Limb (tissue), 2 donors: ENCODE measurements around the gene HS6ST3.
"Not testable (repeated sequence)": the region's sequence is repeated elsewhere in the genome, so short reads cannot be mapped to it uniquely, and the experiment has no call there.

ENCODE experiments used
- DNase-seq, 2 donors: peaks; one replicate each; pipeline ENCODE4 v3.0.0-alpha.2; 2016; ENCODE audit errors: extremely low spot score in 2 of 2

The HS6ST3 gene

GRCh38 chr13:96428911-96429310 lies 339.0 kb downstream of the HS6ST3 start:
- DNase-seq: no peak

GRCh38 chr13:96431044-96431581 lies 341.2 kb downstream of the HS6ST3 start:
- DNase-seq: no peak

- no peak for DNase-seq
Observed at GRCh38 chr13:96444676-96445075, 354.8 kb downstream of the HS6ST3 start.

- DNase-seq: no peak
Observed at GRCh38 chr13:96449920-96450319, 360.0 kb downstream of the HS6ST3 start.

- no peak for DNase-seq
Observed at GRCh38 chr13:96450326-96451020, 360.6 kb downstream of the HS6ST3 start.

- no peak for DNase-seq
Observed at GRCh38 chr13:96454466-96454865, 364.6 kb downstream of the HS6ST3 start.

DNA sequence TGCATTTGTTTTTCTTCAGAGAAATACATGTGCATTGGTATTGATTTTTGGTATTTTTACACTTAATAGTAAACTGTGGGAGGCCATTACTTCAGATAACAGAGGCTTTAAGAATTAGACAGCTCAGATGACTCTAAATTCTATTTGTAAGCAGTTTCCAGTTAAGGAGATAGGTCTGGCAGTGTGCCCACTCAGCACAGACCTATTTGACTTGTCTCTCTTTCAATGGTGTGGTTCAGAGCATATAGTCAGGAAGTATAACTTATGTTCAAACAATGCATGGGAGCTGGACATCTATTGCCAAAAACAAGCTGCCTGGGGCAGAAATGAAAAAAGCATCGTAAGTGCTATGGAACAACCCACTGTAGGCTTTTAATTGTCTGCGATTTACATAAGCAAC lies 370.7 kb downstream of the HS6ST3 start:
- DNase-seq: no peak

- no peak for DNase-seq
Observed at GRCh38 chr13:96473526-96474180, 383.7 kb downstream of the HS6ST3 start.

DNA sequence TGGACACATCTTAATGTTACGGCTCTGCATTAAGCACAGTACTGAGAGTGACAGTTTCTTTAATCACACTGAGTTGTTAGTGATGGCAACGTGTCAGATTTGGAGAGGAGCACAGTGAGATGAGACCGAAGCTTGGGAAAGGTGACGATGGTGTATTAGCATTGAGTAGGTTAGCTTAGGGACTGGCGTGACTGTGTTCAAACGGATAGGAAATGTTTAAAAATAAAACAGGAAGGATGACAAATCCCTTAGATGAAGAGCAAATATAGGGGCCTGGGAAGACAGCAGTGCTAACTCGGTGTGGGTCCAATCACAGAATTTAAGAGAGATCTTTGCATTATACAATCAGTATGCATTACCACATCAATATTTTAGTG lies 384.3 kb downstream of the HS6ST3 start:
- DNase-seq: no peak

DNA sequence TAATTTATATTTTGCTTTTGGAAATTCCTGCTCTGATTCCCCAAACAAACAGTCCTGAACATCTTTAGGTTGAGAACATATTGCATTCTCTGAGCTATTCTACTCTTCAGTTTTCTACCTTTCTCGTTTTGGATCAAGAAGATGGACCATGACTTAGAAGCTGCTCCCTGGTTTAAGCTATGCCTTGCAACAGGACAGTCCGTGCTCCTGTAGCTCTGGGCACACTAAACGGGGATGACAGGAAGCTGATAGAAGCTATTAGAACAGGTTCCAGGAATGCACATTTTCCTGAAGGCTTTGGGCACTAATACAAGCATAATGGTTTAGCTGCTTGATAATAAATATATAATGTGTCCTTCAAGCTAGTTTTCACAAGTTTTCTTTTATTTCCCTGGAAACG lies 385.2 kb downstream of the HS6ST3 start:
- DNase-seq: no peak

DNA sequence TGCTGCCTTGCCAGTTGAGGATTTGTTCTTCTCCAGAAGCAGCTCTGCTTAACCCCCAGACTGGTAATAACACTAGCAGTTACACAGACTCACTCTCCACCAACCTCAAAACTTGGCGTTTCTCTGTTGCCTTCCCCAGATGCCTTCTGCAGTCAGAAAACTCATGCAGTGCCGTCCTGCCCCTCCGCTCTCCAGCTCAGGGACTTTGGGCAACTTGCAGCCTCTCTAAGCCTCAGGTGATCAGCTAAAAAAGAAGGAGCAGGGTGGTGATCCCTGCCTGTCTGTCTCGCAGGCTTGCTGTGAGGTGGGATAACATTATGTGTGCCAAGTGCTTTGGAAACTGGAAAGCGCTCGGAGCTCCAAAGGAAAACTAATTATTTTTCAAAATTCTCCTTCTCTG lies 391.6 kb downstream of the HS6ST3 start:
- DNase-seq: no peak

DNA sequence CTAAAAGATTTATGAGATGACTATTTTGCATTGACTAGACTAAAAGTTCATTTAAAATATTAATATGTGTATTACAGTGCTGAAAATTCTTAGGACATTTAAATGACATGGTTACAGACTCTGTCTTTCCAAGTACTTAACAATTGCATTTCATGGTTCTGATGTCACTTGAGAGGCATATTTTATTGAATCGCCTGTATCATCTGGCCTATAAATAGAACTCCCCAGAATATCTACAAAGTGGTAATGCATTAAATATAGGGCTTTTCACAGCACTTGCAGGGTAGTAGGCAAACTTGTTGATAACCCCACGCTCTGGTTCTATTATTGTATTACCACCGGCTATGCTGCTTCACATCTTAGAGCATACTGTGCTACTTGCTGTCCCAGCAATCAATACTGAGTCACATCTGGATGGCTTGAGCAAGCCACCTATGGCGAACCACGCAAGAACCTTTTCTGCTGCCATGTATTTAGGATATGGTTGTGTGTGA lies 400.6 kb downstream of the HS6ST3 start:
- DNase-seq: no peak

DNA sequence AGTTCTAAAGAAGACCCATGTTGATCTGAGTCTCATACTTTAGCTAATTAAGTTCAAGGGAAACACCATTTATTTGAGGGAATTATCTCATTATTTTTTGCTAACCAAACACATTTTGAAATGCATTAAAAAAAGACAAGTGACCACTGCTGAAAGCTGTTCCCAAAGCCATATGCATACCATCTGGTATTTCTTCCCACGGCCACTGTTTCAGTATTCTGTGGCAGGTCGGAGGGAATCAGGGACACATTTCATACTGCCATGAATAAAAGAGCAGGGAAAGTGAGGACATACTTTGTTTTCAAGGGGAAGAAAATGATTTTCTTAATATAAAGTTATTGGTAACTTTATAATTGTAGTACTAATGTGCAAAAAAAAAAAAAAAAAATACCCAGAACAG lies 401.2 kb downstream of the HS6ST3 start:
- DNase-seq: no peak

GRCh38 chr13:96492766-96493165 lies 402.9 kb downstream of the HS6ST3 start:
- no peak for DNase-seq

GRCh38 chr13:96499656-96500055 lies 409.7 kb downstream of the HS6ST3 start:
- DNase-seq: no peak

DNA sequence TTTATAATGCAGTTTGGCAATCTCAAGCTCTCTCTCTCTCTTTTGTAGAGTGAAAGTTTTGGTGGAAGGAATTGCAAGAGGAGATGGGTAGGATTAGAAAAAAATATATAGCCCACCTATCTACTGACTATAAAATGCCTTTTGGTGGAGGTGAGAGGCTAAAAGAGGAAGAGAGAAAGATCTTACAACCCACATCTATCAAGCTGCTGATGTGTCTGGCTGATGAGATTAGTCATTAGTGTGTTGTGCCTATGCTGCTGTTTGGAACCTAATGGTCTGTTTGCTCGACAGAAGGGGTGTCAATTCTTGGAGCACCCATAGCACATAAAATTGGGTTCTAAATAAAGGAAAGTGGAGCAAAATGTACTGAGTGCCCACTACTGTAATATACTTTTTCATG lies 411.0 kb downstream of the HS6ST3 start:
- no peak for DNase-seq

- DNase-seq: no peak
Observed at GRCh38 chr13:96503481-96503880, 413.6 kb downstream of the HS6ST3 start.

- DNase-seq: no peak
Observed at GRCh38 chr13:96511587-96511986, 421.7 kb downstream of the HS6ST3 start.

DNA sequence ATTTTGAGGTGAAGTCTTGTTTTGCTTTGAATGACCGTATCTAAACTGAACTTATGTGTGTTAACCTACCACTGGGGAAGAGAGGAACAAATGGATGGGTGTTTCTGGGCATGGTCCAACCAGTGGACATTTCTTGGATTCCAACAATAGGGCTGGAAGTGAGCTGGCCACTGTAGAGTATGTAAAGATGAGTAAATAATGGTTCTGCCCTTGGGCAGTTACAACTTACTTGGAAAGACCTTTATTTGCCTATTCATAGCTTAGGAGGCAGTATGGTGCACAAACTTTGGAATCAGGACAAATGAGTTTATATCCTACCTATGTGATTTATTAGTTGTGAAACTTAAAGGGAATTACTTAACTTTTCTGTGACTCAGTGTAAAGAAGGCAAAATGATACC lies 429.5 kb downstream of the HS6ST3 start:
- no peak for DNase-seq

- not testable (repeated sequence) for DNase-seq
Observed at GRCh38 chr13:96524398-96525020, 434.6 kb downstream of the HS6ST3 start.

GRCh38 chr13:96525715-96526114 lies 435.8 kb downstream of the HS6ST3 start:
- no peak for DNase-seq

DNA sequence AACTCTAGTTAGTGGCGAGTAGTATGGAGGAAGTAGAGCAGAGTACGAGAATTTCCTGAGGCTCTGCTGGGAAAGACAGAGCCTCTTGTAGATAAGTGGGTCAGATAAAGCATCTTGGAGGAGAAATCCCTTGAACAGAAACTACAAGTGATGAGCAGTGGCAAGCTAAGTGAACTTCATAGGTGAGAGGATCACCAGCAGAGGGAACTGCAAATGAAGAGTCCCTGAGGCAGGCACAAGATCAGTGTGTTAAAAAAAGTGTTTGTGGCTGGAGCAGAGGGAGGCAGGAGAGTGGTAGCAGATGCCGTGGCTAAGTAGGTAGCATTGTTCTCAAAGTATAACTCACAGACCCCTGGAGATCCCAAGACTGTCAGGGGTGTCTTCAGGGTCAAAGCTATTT lies 437.6 kb downstream of the HS6ST3 start:
- no peak for DNase-seq
